PC-3 (cell line): Measurements from ENCODE around the gene APBB2. TPM values are rescaled to one million over a fixed set of nuclear protein-coding genes. Genes with fewer than 3 reads are reported as not detected.

Experiments used
- ATAC-seq: fragments of 200-7000 bp; cut with Tn5 transposase; 2 replicates; pipeline ENCODE4 v1.9.1; 2020; ENCODE audit warnings: mild to moderate bottlenecking, moderate library complexity
- BruUV-seq: library from RNA; stranded (reverse); fragments of 400-500 nt; replicated peaks from 2 replicates; lab custom pipeline; 2021; lab: Mats Ljungman, UMichigan
- CTCF ChIA-PET: fragments of 300-600 bp; sonication (Branson Sonifier 250); formaldehyde crosslinking; loops from one replicate; lab custom pipeline; 2022; ENCODE audit warnings: antibody characterized with exemption; lab: Charles Lee
- POLR2A ChIA-PET: fragments of 300-600 bp; sonication (Branson Sonifier 250); formaldehyde crosslinking; loops from one replicate; lab custom pipeline; 2022; ENCODE audit warnings: antibody characterized with exemption; ENCODE audit not compliant: unreplicated experiment; lab: Charles Lee
- DNase-seq: peaks from one replicate; pipeline ENCODE4 v3.0.0-alpha.2; 2015
- H2AFZ ChIP-seq: fragments of 300-600 bp; sonication (generic); 2 replicates; pipeline ENCODE4 v1.6.0; 2016; ENCODE audit warnings: antibody characterized with exemption, low read length
- H3F3A ChIP-seq: fragments of 300-600 bp; sonication (generic); one replicate; pipeline ENCODE4 v1.6.0; 2017; ENCODE audit warnings: antibody characterized with exemption, low read length, control low read depth, mild to moderate bottlenecking; ENCODE audit not compliant: unreplicated experiment
- H3K27ac ChIP-seq: fragments of 300-600 bp; sonication (generic); 2 replicates; pipeline ENCODE4 v1.5.1; 2016; ENCODE audit warnings: mild to moderate bottlenecking, low read length
- H3K27me3 ChIP-seq: fragments of 300-600 bp; sonication (generic); 2 replicates; pipeline ENCODE4 v1.6.1; 2016; ENCODE audit warnings: low read length, mixed read lengths
- H3K36me3 ChIP-seq: fragments of 300-600 bp; sonication (generic); 2 replicates; pipeline ENCODE4 v1.6.1; 2016; ENCODE audit warnings: low read depth, mixed run types, low read length, mixed read lengths
- H3K4me1 ChIP-seq: fragments of 300-600 bp; sonication (generic); 2 replicates; pipeline ENCODE4 v1.5.1; 2016; ENCODE audit warnings: low read length; ENCODE audit not compliant: insufficient read depth
- H3K4me2 ChIP-seq: fragments of 300-600 bp; sonication (generic); 2 replicates; pipeline ENCODE4 v1.6.0; 2016; ENCODE audit warnings: low read length
- H3K4me3 ChIP-seq: fragments of 300-600 bp; sonication (generic); 2 replicates; pipeline ENCODE4 v1.5.1; 2016; ENCODE audit warnings: mild to moderate bottlenecking, low read length, mixed read lengths
- H3K79me2 ChIP-seq: fragments of 300-600 bp; sonication (generic); 2 replicates; pipeline ENCODE4 v1.6.1; 2017; ENCODE audit warnings: low read length, mixed read lengths
- H3K9ac ChIP-seq: fragments of 300-600 bp; sonication (generic); 2 replicates; pipeline ENCODE4 v1.6.0; 2016; ENCODE audit warnings: mild to moderate bottlenecking, low read length
- H3K9me2 ChIP-seq: fragments of 300-600 bp; sonication (generic); replicated peaks from 2 replicates; pipeline ENCODE4 v1.6.1; 2016; ENCODE audit warnings: mixed run types, low read length, mixed read lengths
- H3K9me3 ChIP-seq: fragments of 300-600 bp; sonication (generic); 2 replicates; pipeline ENCODE4 v1.6.1; 2016; ENCODE audit warnings: low read length, mixed read lengths
- H4K20me1 ChIP-seq: fragments of 300-600 bp; sonication (generic); 2 replicates; pipeline ENCODE4 v1.6.1; 2016; ENCODE audit warnings: low read length, mixed read lengths
- CTCF ChIP-seq: fragments of 300-600 bp; sonication (generic); conservative IDR thresholded peaks from 2 replicates; pipeline ENCODE4 v1.5.1; 2017; ENCODE audit warnings: antibody characterized with exemption, low read depth, mild to moderate bottlenecking, low read length
- EZH2 ChIP-seq: fragments of 300-600 bp; sonication (generic); IDR thresholded peaks from one replicate; pipeline ENCODE4 v1.6.1; 2017; ENCODE audit warnings: antibody characterized with exemption, mild to moderate bottlenecking, low read length; ENCODE audit not compliant: unreplicated experiment
- EZH2phosphoT487 ChIP-seq: fragments of 300-600 bp; sonication (generic); IDR thresholded peaks from 2 replicates; pipeline ENCODE4 v1.6.1; 2018; ENCODE audit warnings: mild to moderate bottlenecking, antibody characterized with exemption, low read length, borderline replicate concordance
- intact Hi-C: fragments of 100-400 bp; cut with micrococcal nuclease; formaldehyde crosslinking; loops from 2 replicates; pipeline ENCODE4 v1.9.0; 2023
- total RNA-seq: library from RNA; depleted of rRNA; stranded (reverse); fragments of >200 nt; gene quantifications from 2 replicates; pipeline ENCODE4 v1.2.3, GENCODE V29; 2014

Gene APBB2
- total RNA-seq, 1 experiment from 2014 or later, result 24.7 TPM

- Histone ChIP-seq H3K36me3 (no peaks in the 10 kb centered on the region), H3K9ac (no peak overlapping the region), H3K27ac (no peak overlapping the region), H3F3A (no peaks in the 10 kb centered on the region), H3K27me3 (no peaks in the 10 kb centered on the region), H3K79me2 (no peaks in the 10 kb centered on the region), H2AFZ (no peak overlapping the region), H3K9me2 (no peaks in the 10 kb centered on the region), H3K4me3 (no peak overlapping the region), H4K20me1 (no peaks in the 10 kb centered on the region), H3K4me1 (peaks cover 11% of the 10 kb centered on the region), H3K4me2 (no peak overlapping the region), H3K9me3 (no peaks in the 10 kb centered on the region)
- POLR2A ChIA-PET, result no interaction called here
- no TSS peak for BruUV-seq
- no peak for TF ChIP-seq EZH2
- TF ChIP-seq EZH2phosphoT487, result no peak
- peak; percentile 48 for TF ChIP-seq CTCF
- DNase-seq (peak; percentile 23), ATAC-seq (no peak)
- CTCF ChIA-PET, result no interaction called here
- intact Hi-C loops, result no loop called here
Observed at GRCh38 chr4:40916880-40917279, 297.5 kb downstream of the APBB2 start.

GRCh38 chr4:40916218-40916555 is 298.2 kb downstream of the APBB2 start:
- Histone ChIP-seq H4K20me1 (no peaks in the 10 kb centered on the region), H3K9me2 (no peaks in the 10 kb centered on the region), H3K27ac (no peak overlapping the region), H3K4me3 (no peak overlapping the region), H3K4me1 (peaks cover 11% of the 10 kb centered on the region), H3F3A (no peaks in the 10 kb centered on the region), H3K79me2 (no peaks in the 10 kb centered on the region), H3K27me3 (no peaks in the 10 kb centered on the region), H3K9ac (no peak overlapping the region), H3K4me2 (no peak overlapping the region), H2AFZ (no peak overlapping the region), H3K9me3 (no peaks in the 10 kb centered on the region), H3K36me3 (no peaks in the 10 kb centered on the region)
- POLR2A ChIA-PET, result no interaction called here
- TF ChIP-seq EZH2 (no peak), EZH2phosphoT487 (no peak), CTCF (no peak)
- ATAC-seq (no peak), DNase-seq (no peak)
- intact Hi-C loops, result no loop called here
- no TSS peak for BruUV-seq
- CTCF ChIA-PET, result no interaction called here

GRCh38 chr4:40915318-40916217 is 298.8 kb downstream of the APBB2 start:
- no peaks in the 10 kb centered on the region for H3K36me3 ChIP-seq
- H4K20me1 ChIP-seq, result no peaks in the 10 kb centered on the region
- H3K4me3 ChIP-seq, result no peak overlapping the region
- peaks cover 11% of the 10 kb centered on the region for H3K4me1 ChIP-seq
- H3K4me2 ChIP-seq, result no peak overlapping the region
- H2AFZ ChIP-seq, result no peak overlapping the region
- no peak overlapping the region for H3K9ac ChIP-seq
- intact Hi-C loops, result no loop called here
- H3K79me2 ChIP-seq, result no peaks in the 10 kb centered on the region
- TF ChIP-seq CTCF (no peak), EZH2phosphoT487 (no peak), EZH2 (no peak)
- no peaks in the 10 kb centered on the region for H3F3A ChIP-seq
- no peaks in the 10 kb centered on the region for H3K9me3 ChIP-seq
- H3K9me2 ChIP-seq, result no peaks in the 10 kb centered on the region
- no TSS peak for BruUV-seq
- CTCF ChIA-PET, result no interaction called here
- H3K27me3 ChIP-seq, result no peaks in the 10 kb centered on the region
- DNase-seq (no peak), ATAC-seq (no peak)
- POLR2A ChIA-PET, result no interaction called here
- no peak overlapping the region for H3K27ac ChIP-seq
